ENCODE measurements around the gene TPP1. TPM values are rescaled to one million over a fixed set of nuclear protein-coding genes. Genes with fewer than 3 reads are reported as not detected.
A peak's percentile ranks its signal among the peaks of the same experiment; 100 is the strongest.

Gene TPP1
- total and polyA plus RNA-seq, 10 of the 15 experiments (the other 5 are each of a cell fraction or from before 2014, with no cell fraction given) = 7.5 to 64.6 (median 38.3) TPM

GRCh38 chr11:6664551-6664950 is 45.3 kb upstream of the TPP1 start:
- POLR2A ChIA-PET = interaction anchor here (1.3 kb wide), 1 partner anchor 19 kb away, joined by 3 read pairs; the partner anchor contains the start of gene MRPL17
- Histone ChIP-seq H3K27me3 (replicated peaks in 1 of 2; ENCODE audit: control insufficient read depth in 2 of 2, insufficient read depth in 2 of 2, low read length in 1 of 2) (no peaks in the 10 kb centered on the region), H3K4me2 (ENCODE audit: control insufficient read depth, insufficient read depth) (no peak overlapping the region), H2AFZ (ENCODE audit: control insufficient read depth, low read depth, low read length) (no peak overlapping the region), H3K4me1 (ENCODE audit: control insufficient read depth, insufficient read depth, low read length) (no peaks in the 10 kb centered on the region), H3K27ac (ENCODE audit: control insufficient read depth, insufficient read depth) (no peak overlapping the region), H3K9ac (ENCODE audit: control insufficient read depth, insufficient read depth, low read length) (no peak overlapping the region), H3K79me2 (ENCODE audit: control insufficient read depth, insufficient read depth, low read length) (no peaks in the 10 kb centered on the region), H3K36me3 (ENCODE audit: control insufficient read depth in 2 of 2, insufficient read depth in 2 of 2, low read length in 1 of 2) (no peaks in the 10 kb centered on the region), H4K20me1 (ENCODE audit: control insufficient read depth, insufficient read depth) (no peaks in the 10 kb centered on the region), H3K4me3 (no peak overlapping the region), H3K9me3 (replicated peaks; ENCODE audit: control insufficient read depth, insufficient read depth, low read length) (no peaks in the 10 kb centered on the region)
- SMC1A ChIA-PET (ENCODE audit: uncharacterized antibody, unreplicated experiment) = interaction anchor here (0.9 to 1.3 kb wide), 2 partner anchors 46 to 285 kb away, joined by 3 to 4 read pairs; partner anchors contain the start of gene TPP1
- no peak for DNase-seq (ENCODE audit: low read depth, low spot score)
- intact Hi-C loops (cut with micrococcal nuclease; ENCODE audit: unreplicated experiment) = no loop called here
- RAD21 ChIA-PET (ENCODE audit: unreplicated experiment) = no interaction called here
- CTCF ChIA-PET = interaction anchor here (0.6 to 1.1 kb wide), 3 partner anchors 10 to 90 kb away, joined by 3 read pairs; no protein-coding TSS in a partner anchor
- 0% methylated on average over 1 of the region's 1 CpG for WGBS (ENCODE audit: insufficient coverage, insufficient replicate concordance, low lambda C conversion rate, missing lambda C conversion rate)
- no TSS peak for BruUV-seq (replicated peaks)
- in situ Hi-C loops (cut with MboI) = no loop called here
- FAIRE-seq = no peak
- no peak for ATAC-seq
- no peak for TF ChIP-seq SIN3A (IDR thresholded peaks at IDR 0.05; ENCODE audit: low read depth, low read length)

GRCh38 chr11:6663794-6664469 is 44.7 kb upstream of the TPP1 start:
- BruUV-seq (replicated peaks) = no TSS peak
- no peaks in the 10 kb centered on the region for H3K36me3 ChIP-seq (ENCODE audit: control insufficient read depth in 2 of 2, insufficient read depth in 2 of 2, low read length in 1 of 2)
- DNase-seq (ENCODE audit: low read depth, low spot score) (no peak), ATAC-seq (no peak), FAIRE-seq (no peak)
- no peak overlapping the region for H3K4me3 ChIP-seq
- in situ Hi-C loops (cut with MboI) (no loop called here), intact Hi-C loops (cut with micrococcal nuclease; ENCODE audit: unreplicated experiment) (no loop called here)
- ChIA-PET CTCF (interaction anchor here (0.6 to 1.1 kb wide), 4 partner anchors 11 to 90 kb away, joined by 3 read pairs; no protein-coding TSS in a partner anchor), SMC1A (ENCODE audit: uncharacterized antibody, unreplicated experiment) (interaction anchor here (0.9 to 1.3 kb wide), 2 partner anchors 45 to 285 kb away, joined by 3 to 4 read pairs; partner anchors contain the start of gene TPP1), RAD21 (ENCODE audit: unreplicated experiment) (no interaction called here), POLR2A (interaction anchor here (1.3 kb wide), 1 partner anchor 19 kb away, joined by 3 read pairs; the partner anchor contains the start of gene MRPL17)
- 100% methylated on average over 2 of the region's 3 CpGs for WGBS (ENCODE audit: insufficient coverage, insufficient replicate concordance, low lambda C conversion rate, missing lambda C conversion rate)
- peak overlapping the region; percentile 31; the same call in 1 of the 2 replicates for H2AFZ ChIP-seq (ENCODE audit: control insufficient read depth, low read depth, low read length)
- no peak overlapping the region for H3K27ac ChIP-seq (ENCODE audit: control insufficient read depth, insufficient read depth)
- H3K9me3 ChIP-seq (replicated peaks; ENCODE audit: control insufficient read depth, insufficient read depth, low read length) = no peaks in the 10 kb centered on the region
- no peak overlapping the region for H3K9ac ChIP-seq (ENCODE audit: control insufficient read depth, insufficient read depth, low read length)
- no peaks in the 10 kb centered on the region for H3K79me2 ChIP-seq (ENCODE audit: control insufficient read depth, insufficient read depth, low read length)
- no peaks in the 10 kb centered on the region for H3K27me3 ChIP-seq (replicated peaks in 1 of 2; ENCODE audit: control insufficient read depth in 2 of 2, insufficient read depth in 2 of 2, low read length in 1 of 2)
- no peak overlapping the region for H3K4me2 ChIP-seq (ENCODE audit: control insufficient read depth, insufficient read depth)
- no peaks in the 10 kb centered on the region for H4K20me1 ChIP-seq (ENCODE audit: control insufficient read depth, insufficient read depth)
- no peaks in the 10 kb centered on the region for H3K4me1 ChIP-seq (ENCODE audit: control insufficient read depth, insufficient read depth, low read length)
- TF ChIP-seq RUNX3 (IDR thresholded peaks at IDR 0.05; ENCODE audit: low read length) = no peak
- TF ChIP-seq ZNF687 (IDR thresholded peaks at IDR 0.05) = no peak
- peak; percentile 10 for TF ChIP-seq PBX3 (IDR thresholded peaks at IDR 0.05; ENCODE audit: insufficient replicate concordance, low read depth, low read length)
- TF ChIP-seq BACH1 (IDR thresholded peaks at IDR 0.05; ENCODE audit: borderline replicate concordance) = no peak
- no peak for TF ChIP-seq RCOR1 (conservative IDR thresholded peaks at IDR 0.05; ENCODE audit: low read depth, low read length)
- TF ChIP-seq, protein P1, sequence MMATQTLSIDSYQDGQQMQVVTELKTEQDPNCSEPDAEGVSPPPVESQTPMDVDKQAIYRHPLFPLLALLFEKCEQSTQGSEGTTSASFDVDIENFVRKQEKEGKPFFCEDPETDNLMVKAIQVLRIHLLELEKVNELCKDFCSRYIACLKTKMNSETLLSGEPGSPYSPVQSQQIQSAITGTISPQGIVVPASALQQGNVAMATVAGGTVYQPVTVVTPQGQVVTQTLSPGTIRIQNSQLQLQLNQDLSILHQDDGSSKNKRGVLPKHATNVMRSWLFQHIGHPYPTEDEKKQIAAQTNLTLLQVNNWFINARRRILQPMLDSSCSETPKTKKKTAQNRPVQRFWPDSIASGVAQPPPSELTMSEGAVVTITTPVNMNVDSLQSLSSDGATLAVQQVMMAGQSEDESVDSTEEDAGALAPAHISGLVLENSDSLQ (IDR thresholded peaks at IDR 0.05) = peak; percentile 55
- TF ChIP-seq, protein P2, sequence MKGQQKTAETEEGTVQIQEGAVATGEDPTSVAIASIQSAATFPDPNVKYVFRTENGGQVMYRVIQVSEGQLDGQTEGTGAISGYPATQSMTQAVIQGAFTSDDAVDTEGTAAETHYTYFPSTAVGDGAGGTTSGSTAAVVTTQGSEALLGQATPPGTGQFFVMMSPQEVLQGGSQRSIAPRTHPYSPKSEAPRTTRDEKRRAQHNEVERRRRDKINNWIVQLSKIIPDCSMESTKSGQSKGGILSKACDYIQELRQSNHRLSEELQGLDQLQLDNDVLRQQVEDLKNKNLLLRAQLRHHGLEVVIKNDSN (IDR thresholded peaks at IDR 0.05; ENCODE audit: borderline replicate concordance, extremely low read length, insufficient read depth, low read depth, low read length) = no peak

Data from GM12878 (cell line).